Measurements from ENCODE around the gene MT1A. TPM values are rescaled to one million over a fixed set of nuclear protein-coding genes. Genes with fewer than 3 reads are reported as not detected.

The MT1A gene
- polyA plus RNA-seq, 1 donor from 2014 or later = not detected

DNA sequence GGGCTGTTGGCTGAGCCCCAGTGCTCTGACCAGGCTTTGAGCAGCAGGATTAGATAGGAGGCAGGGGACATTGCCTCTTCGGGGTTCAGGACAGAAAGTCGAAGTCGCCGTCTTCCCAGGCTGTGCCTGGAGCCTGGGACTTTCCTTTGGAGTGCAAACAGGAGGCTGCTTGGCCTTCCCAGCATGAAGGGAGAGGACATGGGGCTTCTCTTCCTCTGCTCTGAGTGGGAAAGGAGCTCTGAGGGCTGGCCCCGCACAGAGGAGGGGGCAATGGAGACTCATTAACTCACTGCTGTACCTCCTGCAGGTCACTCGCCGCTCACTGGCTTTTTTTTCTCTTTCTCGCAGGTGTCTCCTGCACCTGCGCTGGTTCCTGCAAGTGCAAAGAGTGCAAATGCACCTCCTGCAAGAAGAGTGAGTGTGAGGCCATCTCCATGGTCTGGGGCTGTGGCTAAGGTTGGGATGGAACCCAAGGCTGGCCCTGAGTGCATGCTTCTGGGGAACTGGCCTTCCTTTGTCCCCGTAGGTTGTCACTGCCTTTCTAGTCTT lies 19.9 kb downstream of the MT1A start:
- Histone ChIP-seq H3K27ac (ENCODE audit: low read length) (no peak overlapping the region), H4K20me1 (ENCODE audit: insufficient read depth) (no peaks in the 10 kb centered on the region), H3K4me3 (ENCODE audit: low read length) (peak overlapping the region; percentile 71), H3K9me3 (ENCODE audit: low read length) (no peaks in the 10 kb centered on the region), H3F3A (ENCODE audit: insufficient read depth, low read length, poor library complexity, severe bottlenecking) (no peaks in the 10 kb centered on the region), H3K4me2 (ENCODE audit: low read length) (peak overlapping the region; percentile 48), H3K9ac (ENCODE audit: low read length) (peak overlapping the region; percentile 38), H2AFZ (ENCODE audit: low read depth, low read length) (no peak overlapping the region), H3K9me2 (ENCODE audit: insufficient read depth, low read length) (no peaks in the 10 kb centered on the region), H3K79me2 (replicated peaks; ENCODE audit: insufficient read depth, low read length) (no peaks in the 10 kb centered on the region), H3K36me3 (ENCODE audit: insufficient read depth, low read length) (no peaks in the 10 kb centered on the region), H3K27me3 (ENCODE audit: insufficient read depth, low read depth, low read length) (peaks cover 74% of the 10 kb centered on the region)
- TF ChIP-seq POLR2AphosphoS5 (IDR thresholded peaks at IDR 0.05) = no peak
- no peak for TF ChIP-seq EZH2 (IDR thresholded peaks at IDR 0.05; ENCODE audit: borderline replicate concordance, insufficient read depth, low read length, poor library complexity, severe bottlenecking)
- TF ChIP-seq MXI1 (conservative IDR thresholded peaks at IDR 0.05; ENCODE audit: poor library complexity, severe bottlenecking) = no peak
- no peak for TF ChIP-seq TAF1 (IDR thresholded peaks at IDR 0.05; ENCODE audit: low read depth)
- TF ChIP-seq, protein P1, sequence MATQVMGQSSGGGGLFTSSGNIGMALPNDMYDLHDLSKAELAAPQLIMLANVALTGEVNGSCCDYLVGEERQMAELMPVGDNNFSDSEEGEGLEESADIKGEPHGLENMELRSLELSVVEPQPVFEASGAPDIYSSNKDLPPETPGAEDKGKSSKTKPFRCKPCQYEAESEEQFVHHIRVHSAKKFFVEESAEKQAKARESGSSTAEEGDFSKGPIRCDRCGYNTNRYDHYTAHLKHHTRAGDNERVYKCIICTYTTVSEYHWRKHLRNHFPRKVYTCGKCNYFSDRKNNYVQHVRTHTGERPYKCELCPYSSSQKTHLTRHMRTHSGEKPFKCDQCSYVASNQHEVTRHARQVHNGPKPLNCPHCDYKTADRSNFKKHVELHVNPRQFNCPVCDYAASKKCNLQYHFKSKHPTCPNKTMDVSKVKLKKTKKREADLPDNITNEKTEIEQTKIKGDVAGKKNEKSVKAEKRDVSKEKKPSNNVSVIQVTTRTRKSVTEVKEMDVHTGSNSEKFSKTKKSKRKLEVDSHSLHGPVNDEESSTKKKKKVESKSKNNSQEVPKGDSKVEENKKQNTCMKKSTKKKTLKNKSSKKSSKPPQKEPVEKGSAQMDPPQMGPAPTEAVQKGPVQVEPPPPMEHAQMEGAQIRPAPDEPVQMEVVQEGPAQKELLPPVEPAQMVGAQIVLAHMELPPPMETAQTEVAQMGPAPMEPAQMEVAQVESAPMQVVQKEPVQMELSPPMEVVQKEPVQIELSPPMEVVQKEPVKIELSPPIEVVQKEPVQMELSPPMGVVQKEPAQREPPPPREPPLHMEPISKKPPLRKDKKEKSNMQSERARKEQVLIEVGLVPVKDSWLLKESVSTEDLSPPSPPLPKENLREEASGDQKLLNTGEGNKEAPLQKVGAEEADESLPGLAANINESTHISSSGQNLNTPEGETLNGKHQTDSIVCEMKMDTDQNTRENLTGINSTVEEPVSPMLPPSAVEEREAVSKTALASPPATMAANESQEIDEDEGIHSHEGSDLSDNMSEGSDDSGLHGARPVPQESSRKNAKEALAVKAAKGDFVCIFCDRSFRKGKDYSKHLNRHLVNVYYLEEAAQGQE (IDR thresholded peaks at IDR 0.05; ENCODE audit: borderline replicate concordance) = no peak
- no peak for TF ChIP-seq SMC3 (conservative IDR thresholded peaks at IDR 0.05; ENCODE audit: poor library complexity)

DNA sequence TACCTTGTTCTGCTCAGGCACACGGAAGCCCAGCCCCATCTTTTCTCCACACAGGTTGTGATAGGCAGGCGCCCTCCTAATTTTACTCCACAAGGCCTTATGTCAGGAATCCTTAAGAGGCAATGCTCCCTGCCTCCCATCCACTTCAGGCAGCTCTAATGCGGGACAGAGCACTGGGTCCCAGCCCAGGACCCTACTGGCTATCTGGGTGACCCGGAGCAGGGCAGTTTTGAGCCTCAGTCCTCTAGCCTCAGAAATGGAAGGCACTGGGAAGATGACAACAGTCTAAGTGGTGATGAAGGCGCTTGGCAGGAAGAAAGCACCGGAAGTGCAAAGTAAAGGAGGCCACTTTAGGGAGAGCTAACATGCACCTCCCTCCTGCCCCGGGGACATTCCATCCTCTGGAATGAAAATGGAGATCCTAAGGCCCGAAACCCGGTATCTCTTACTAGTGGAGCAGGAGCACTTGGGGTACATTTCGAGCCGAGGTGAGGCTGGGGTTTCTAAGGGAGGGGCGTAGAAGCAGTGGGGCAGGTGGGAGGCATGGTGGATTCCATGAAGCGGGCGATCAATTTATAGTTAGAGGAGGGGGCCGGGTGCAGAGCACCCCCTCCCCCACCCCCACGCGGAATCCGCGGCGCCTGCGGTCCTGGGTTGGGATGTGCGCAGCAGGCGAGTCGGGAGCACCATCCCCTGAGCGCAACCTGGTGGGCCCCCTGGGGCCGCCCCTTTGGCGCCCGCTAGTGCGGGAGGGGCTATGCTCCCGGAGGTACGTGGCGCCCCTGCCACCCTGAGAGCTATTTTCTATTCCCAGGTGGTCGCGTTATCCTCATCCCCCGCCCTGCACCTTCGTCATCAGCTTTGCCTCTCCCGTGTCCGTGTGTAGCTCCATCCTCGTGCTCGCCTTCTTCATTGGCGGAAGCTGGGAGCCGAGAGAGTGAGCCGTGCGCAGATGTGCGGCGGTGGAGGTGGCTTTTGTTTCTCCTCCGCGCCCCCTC lies 24.2 kb downstream of the MT1A start:
- peak overlapping the region; percentile 48 for H3K9ac ChIP-seq (ENCODE audit: low read length)
- peak overlapping the region; percentile 48 for H3K4me2 ChIP-seq (ENCODE audit: low read length)
- peaks cover 100% of the 10 kb centered on the region for H3K27me3 ChIP-seq (ENCODE audit: insufficient read depth, low read depth, low read length)
- TF ChIP-seq POLR2AphosphoS5 (IDR thresholded peaks at IDR 0.05) (peak; percentile 28), MXI1 (conservative IDR thresholded peaks at IDR 0.05; ENCODE audit: poor library complexity, severe bottlenecking) (peak; percentile 35)
- TF ChIP-seq, protein P1 (IDR thresholded peaks at IDR 0.05; ENCODE audit: borderline replicate concordance) = no peak
- H3K79me2 ChIP-seq (replicated peaks; ENCODE audit: insufficient read depth, low read length) = no peaks in the 10 kb centered on the region
- no peaks in the 10 kb centered on the region for H3F3A ChIP-seq (ENCODE audit: insufficient read depth, low read length, poor library complexity, severe bottlenecking)
- H2AFZ ChIP-seq (ENCODE audit: low read depth, low read length) = peak overlapping the region; percentile 13
- H3K36me3 ChIP-seq (ENCODE audit: insufficient read depth, low read length) = no peaks in the 10 kb centered on the region
- H3K4me3 ChIP-seq (ENCODE audit: low read length) = peak overlapping the region; percentile 68
- no peak overlapping the region for H3K27ac ChIP-seq (ENCODE audit: low read length)
- H3K9me3 ChIP-seq (ENCODE audit: low read length) = no peaks in the 10 kb centered on the region
- no peaks in the 10 kb centered on the region for H3K9me2 ChIP-seq (ENCODE audit: insufficient read depth, low read length)
- H4K20me1 ChIP-seq (ENCODE audit: insufficient read depth) = no peaks in the 10 kb centered on the region
